Measurements from ENCODE around the gene CHST13.

CHST13 gene

GRCh38 chr3:126496894-126497850 lies 26.8 kb upstream of the CHST13 start:
- no peaks in the 10 kb centered on the region for H3K9me2 ChIP-seq (replicated peaks; ENCODE audit: low read depth, low read length)
- H3K4me3 ChIP-seq (ENCODE audit: low read length, poor library complexity, severe bottlenecking), result peak overlapping the region; percentile 36
- H4K20me1 ChIP-seq (ENCODE audit: insufficient read depth, low read length, poor library complexity, severe bottlenecking), result no peaks in the 10 kb centered on the region
- peak overlapping the region; percentile 55 for H3K4me2 ChIP-seq (ENCODE audit: low read depth, low read length, poor library complexity, severe bottlenecking)
- TF ChIP-seq EZH2phosphoT487 (IDR thresholded peaks at IDR 0.05; ENCODE audit: borderline replicate concordance) (no peak), CTCF (conservative IDR thresholded peaks at IDR 0.05; ENCODE audit: low read length) (no peak)
- H3K9me3 ChIP-seq (ENCODE audit: insufficient read depth, low read depth, low read length), result no peaks in the 10 kb centered on the region
- no peaks in the 10 kb centered on the region for H3K36me3 ChIP-seq (ENCODE audit: insufficient read depth, low read length)
- peak overlapping the region; percentile 66 for H3K9ac ChIP-seq (ENCODE audit: low read depth, low read length, poor library complexity, severe bottlenecking)
- no peaks in the 10 kb centered on the region for H3K79me2 ChIP-seq (ENCODE audit: insufficient read depth, low read length)
- H3K4me1 ChIP-seq (ENCODE audit: insufficient read depth, low read length, poor library complexity, severe bottlenecking), result peaks cover 36% of the 10 kb centered on the region
- no peaks in the 10 kb centered on the region for H3K27me3 ChIP-seq (ENCODE audit: insufficient read depth, low read length, poor library complexity, severe bottlenecking)
- no peaks in the 10 kb centered on the region for H3F3A ChIP-seq (ENCODE audit: low read depth)
- peak overlapping the region; percentile 77 for H2AFZ ChIP-seq (ENCODE audit: low read length)

- H2AFZ ChIP-seq (ENCODE audit: low read length), result no peak overlapping the region
- no peaks in the 10 kb centered on the region for H3K9me2 ChIP-seq (replicated peaks; ENCODE audit: low read depth, low read length)
- peak overlapping the region; percentile 55 for H3K4me2 ChIP-seq (ENCODE audit: low read depth, low read length, poor library complexity, severe bottlenecking)
- H4K20me1 ChIP-seq (ENCODE audit: insufficient read depth, low read length, poor library complexity, severe bottlenecking), result no peaks in the 10 kb centered on the region
- no peaks in the 10 kb centered on the region for H3K27me3 ChIP-seq (ENCODE audit: insufficient read depth, low read length, poor library complexity, severe bottlenecking)
- H3K36me3 ChIP-seq (ENCODE audit: insufficient read depth, low read length), result no peaks in the 10 kb centered on the region
- H3K4me1 ChIP-seq (ENCODE audit: insufficient read depth, low read length, poor library complexity, severe bottlenecking), result peaks cover 36% of the 10 kb centered on the region
- TF ChIP-seq CTCF (conservative IDR thresholded peaks at IDR 0.05; ENCODE audit: low read length) (no peak), EZH2phosphoT487 (IDR thresholded peaks at IDR 0.05; ENCODE audit: borderline replicate concordance) (no peak)
- no peaks in the 10 kb centered on the region for H3K79me2 ChIP-seq (ENCODE audit: insufficient read depth, low read length)
- no peaks in the 10 kb centered on the region for H3K9me3 ChIP-seq (ENCODE audit: insufficient read depth, low read depth, low read length)
- no peaks in the 10 kb centered on the region for H3F3A ChIP-seq (ENCODE audit: low read depth)
- peak overlapping the region; percentile 66 for H3K9ac ChIP-seq (ENCODE audit: low read depth, low read length, poor library complexity, severe bottlenecking)
- H3K4me3 ChIP-seq (ENCODE audit: low read length, poor library complexity, severe bottlenecking), result no peak overlapping the region
Observed at GRCh38 chr3:126497956-126498355, 26.0 kb upstream of the CHST13 start.

GRCh38 chr3:126498461-126498860 lies 25.5 kb upstream of the CHST13 start:
- H3K4me2 ChIP-seq (ENCODE audit: low read depth, low read length, poor library complexity, severe bottlenecking), result peak overlapping the region; percentile 55
- H3K27me3 ChIP-seq (ENCODE audit: insufficient read depth, low read length, poor library complexity, severe bottlenecking), result no peaks in the 10 kb centered on the region
- no peaks in the 10 kb centered on the region for H3K9me3 ChIP-seq (ENCODE audit: insufficient read depth, low read depth, low read length)
- H3K4me1 ChIP-seq (ENCODE audit: insufficient read depth, low read length, poor library complexity, severe bottlenecking), result peaks cover 36% of the 10 kb centered on the region
- no peaks in the 10 kb centered on the region for H4K20me1 ChIP-seq (ENCODE audit: insufficient read depth, low read length, poor library complexity, severe bottlenecking)
- H3K9me2 ChIP-seq (replicated peaks; ENCODE audit: low read depth, low read length), result no peaks in the 10 kb centered on the region
- peak overlapping the region; percentile 66 for H3K9ac ChIP-seq (ENCODE audit: low read depth, low read length, poor library complexity, severe bottlenecking)
- peak overlapping the region; percentile 82 for H2AFZ ChIP-seq (ENCODE audit: low read length)
- no peaks in the 10 kb centered on the region for H3K79me2 ChIP-seq (ENCODE audit: insufficient read depth, low read length)
- H3F3A ChIP-seq (ENCODE audit: low read depth), result no peaks in the 10 kb centered on the region
- peak overlapping the region; percentile 12 for H3K4me3 ChIP-seq (ENCODE audit: low read length, poor library complexity, severe bottlenecking)
- TF ChIP-seq EZH2phosphoT487 (IDR thresholded peaks at IDR 0.05; ENCODE audit: borderline replicate concordance) (no peak), CTCF (conservative IDR thresholded peaks at IDR 0.05; ENCODE audit: low read length) (no peak)
- H3K36me3 ChIP-seq (ENCODE audit: insufficient read depth, low read length), result no peaks in the 10 kb centered on the region

Data from Loucy (cell line).